ENCODE measurements around the gene PROCA1.
"Not testable (repeated sequence)": the region's sequence is repeated elsewhere in the genome, so short reads cannot be mapped to it uniquely, and the experiment has no call there.

The PROCA1 gene

GRCh38 chr17:28726226-28726626 lies 14.5 kb upstream of the PROCA1 start, which contains the start of gene TLCD1:
TSS of gene TLCD1 (minus strand) at chr17:28726233. CDS start at chr17:28726097, 136 bp downstream.
- no peak for TF ChIP-seq CTCF (IDR thresholded peaks at IDR 0.05; ENCODE audit: insufficient read depth, low read length, missing control alignments)
- DNase-seq (ENCODE audit: low read depth, low spot score), result no peak
- peak within 1 kb of the TSS; percentile 72 for H3K4me3 ChIP-seq (ENCODE audit: low read depth, low read length)
- ChIA-PET POLR2A (interaction anchor here (0.7 to 5.4 kb wide), 18 partner anchors 9 to 390 kb away, joined by 3 to 174 read pairs (median 3); partner anchors contain the start of genes DHRS13, PHF12 and TRAF4), CTCF (interaction anchor here (0.5 to 17.0 kb wide), 48 partner anchors 7 to 406 kb away, joined by 3 to 603 read pairs (median 6); partner anchors contain the start of genes BLTP2, DHRS13, PHF12 and PROCA1)

GRCh38 chr17:28725660-28726225 lies 14.1 kb upstream of the PROCA1 start:
- no peak for TF ChIP-seq CTCF (IDR thresholded peaks at IDR 0.05; ENCODE audit: insufficient read depth, low read length, missing control alignments)
- POLR2A ChIA-PET, result interaction anchor here (0.7 to 5.4 kb wide), 10 partner anchors 11 to 391 kb away, joined by 3 to 174 read pairs (median 9); partner anchors contain the start of genes PHF12, PROCA1 and TRAF4
- CTCF ChIA-PET, result interaction anchor here (0.9 to 17.0 kb wide), 29 partner anchors 15 to 406 kb away, joined by 3 to 603 read pairs (median 9); partner anchors contain the start of genes BLTP2, PHF12, PROCA1 and TRAF4
- no peak for DNase-seq (ENCODE audit: low read depth, low spot score)
- H3K4me3 ChIP-seq (ENCODE audit: low read depth, low read length), result peak overlapping the region; percentile 72

DNA sequence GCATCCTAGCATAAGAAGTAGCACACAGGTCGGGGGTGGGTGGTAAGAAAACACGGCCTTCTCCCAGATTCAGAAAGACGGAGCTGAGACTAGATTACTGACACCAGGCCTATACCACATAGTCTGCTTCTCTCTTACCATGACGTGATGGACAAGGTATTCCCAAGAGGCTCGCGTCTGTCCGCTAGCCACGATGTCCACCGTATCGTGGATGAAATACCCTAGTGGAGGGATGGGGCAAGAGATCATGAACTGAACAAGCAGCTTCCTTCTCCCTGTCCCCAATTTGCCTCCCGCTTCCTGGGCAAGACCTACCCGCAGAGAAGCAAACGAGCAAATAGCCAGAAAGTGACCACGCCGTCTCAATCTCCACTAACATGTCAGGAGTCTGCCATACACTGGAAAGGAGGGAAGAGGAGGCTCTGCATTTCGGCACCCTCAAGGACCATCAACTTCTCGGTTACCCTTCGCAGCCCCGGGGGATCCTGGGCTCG lies 13.5 kb upstream of the PROCA1 start:
- no peak for DNase-seq (ENCODE audit: low read depth, low spot score)

DNA sequence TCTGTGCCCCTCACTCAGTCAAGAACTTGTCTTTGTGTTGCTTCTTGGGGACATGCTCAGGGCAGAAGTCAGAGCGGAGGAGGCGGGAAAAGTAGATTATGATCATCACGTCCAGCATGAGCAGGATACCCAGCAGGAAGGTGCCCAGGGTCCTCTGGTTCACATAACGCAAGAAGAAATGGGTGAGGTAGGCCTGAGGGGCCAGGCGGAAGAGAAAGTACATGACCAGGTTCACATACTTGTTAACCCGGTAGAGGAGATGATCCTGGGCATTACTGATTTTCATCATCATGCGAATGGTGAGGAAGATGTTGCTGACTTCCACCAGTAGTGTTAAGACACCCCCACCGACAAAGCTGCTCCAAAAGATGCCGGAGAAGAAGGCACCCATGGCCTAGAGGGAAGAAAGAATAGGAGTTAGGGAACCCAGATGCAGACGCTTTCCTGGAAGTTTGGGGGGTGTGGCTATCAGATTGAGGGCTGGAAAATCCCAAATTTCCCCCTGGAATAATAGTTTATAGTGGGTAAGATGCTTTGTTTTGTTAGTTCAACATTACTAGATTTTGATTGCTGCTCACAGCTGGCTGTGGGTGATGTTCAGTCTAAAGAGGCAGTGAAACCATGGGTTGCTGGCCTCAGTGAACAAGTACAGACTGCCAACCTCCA lies 12.9 kb upstream of the PROCA1 start:
- peak overlapping the region; percentile 72 for H3K4me3 ChIP-seq (ENCODE audit: low read depth, low read length)
- no peak for TF ChIP-seq CTCF (IDR thresholded peaks at IDR 0.05; ENCODE audit: insufficient read depth, low read length, missing control alignments)
- POLR2A ChIA-PET, result interaction anchor here (1.1 to 5.4 kb wide), 3 partner anchors 13 to 76 kb away, joined by 4 to 174 read pairs (median 12); partner anchors contain the start of genes PROCA1 and TRAF4
- CTCF ChIA-PET, result interaction anchor here (0.6 to 17.0 kb wide), 7 partner anchors 23 to 392 kb away, joined by 3 to 603 read pairs (median 40); partner anchors contain the start of genes PHF12 and TRAF4
- DNase-seq (ENCODE audit: low read depth, low spot score), result no peak

More for the DNA sequence above, 13.5 kb upstream of the PROCA1 start:
- TF ChIP-seq CTCF (IDR thresholded peaks at IDR 0.05; ENCODE audit: insufficient read depth, low read length, missing control alignments), result no peak
- POLR2A ChIA-PET, result interaction anchor here (2.3 to 5.4 kb wide), 3 partner anchors 14 to 227 kb away, joined by 12 to 174 read pairs (median 14); partner anchors contain the start of genes PHF12, PROCA1 and TRAF4
- CTCF ChIA-PET, result interaction anchor here (0.6 to 17.0 kb wide), 8 partner anchors 22 to 392 kb away, joined by 3 to 603 read pairs (median 49); partner anchors contain the start of genes PHF12 and TRAF4
- H3K4me3 ChIP-seq (ENCODE audit: low read depth, low read length), result peak overlapping the region; percentile 72

DNA sequence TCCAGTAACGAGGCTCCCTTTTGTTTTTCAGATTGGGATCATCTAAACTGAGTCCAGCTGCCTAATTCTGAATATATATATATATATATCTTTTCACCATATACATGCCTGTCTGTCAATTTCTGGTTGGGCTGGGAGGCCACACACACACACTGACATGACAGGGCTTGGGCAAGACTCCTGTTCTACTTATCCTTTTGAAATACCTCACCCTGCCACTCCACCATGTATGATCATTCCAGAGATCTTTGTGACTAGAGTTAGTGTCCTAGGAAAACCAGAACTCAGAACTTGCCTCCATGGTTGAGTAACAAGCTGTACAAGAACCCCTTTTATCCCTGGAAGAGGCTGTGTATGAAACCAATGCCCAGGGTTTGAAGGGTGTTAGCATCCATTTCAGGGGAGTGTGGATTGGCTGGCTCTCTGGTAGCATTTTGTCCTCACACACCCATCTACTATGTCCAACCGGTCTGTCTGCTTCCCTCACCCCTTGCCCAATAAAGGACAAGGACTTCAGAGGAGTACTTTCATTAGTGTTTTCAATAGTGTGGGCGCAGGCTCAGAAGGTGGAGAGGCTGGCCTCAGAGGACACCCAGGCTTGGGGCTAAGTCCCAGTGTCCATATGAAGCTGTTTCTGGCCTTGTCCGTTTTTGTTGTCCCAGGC lies 12.3 kb upstream of the PROCA1 start:
- H3K4me3 ChIP-seq (ENCODE audit: low read depth, low read length); DNase-seq (ENCODE audit: low read depth, low spot score): not testable (repeated sequence)
- POLR2A ChIA-PET, result interaction anchor here (1.1 to 2.8 kb wide), 2 partner anchors 13 to 75 kb away, joined by 4 to 12 read pairs; partner anchors contain the start of gene PROCA1
- CTCF ChIA-PET, result interaction anchor here (5.2 to 17.0 kb wide), 3 partner anchors 24 to 393 kb away, joined by 34 to 603 read pairs (median 155); partner anchors contain the start of genes PHF12 and TRAF4
